Thyroid gland (tissue), 4 donors: Measurements from ENCODE around the gene RSPH1. TPM values are rescaled to one million over a fixed set of nuclear protein-coding genes. Genes with fewer than 3 reads are reported as not detected.

Source experiments
- DNase-seq, 2 donors: peaks; one replicate each; pipeline ENCODE4 v3.0.0-alpha.2; 2019
- H3K27ac ChIP-seq, 3 donors: fragments of 200-600 bp; sonication (generic); 1 replicate in 2 of 3; 2 replicates in 1 of 3; pipeline ENCODE4 v1.5.1; 2016 to 2019; ENCODE audit warnings: mild to moderate bottlenecking in 1 of 3, moderate library complexity in 1 of 3
- H3K27me3 ChIP-seq: fragments of 200-600 bp; sonication (generic); one replicate; pipeline ENCODE4 v1.5.1; 2019
- H3K36me3 ChIP-seq, 2 donors: fragments of 200-600 bp; sonication (generic); one replicate each; pipeline ENCODE4 v1.5.1; 2016 to 2019
- H3K4me1 ChIP-seq, 2 donors: fragments of 200-600 bp; sonication (generic); one replicate each; pipeline ENCODE4 v1.5.1; 2017 to 2019
- H3K4me3 ChIP-seq, 3 donors: fragments of 200-600 bp; sonication (generic); replicated peaks in 1 of 3; 1 replicate in 2 of 3; 2 replicates in 1 of 3; pipeline ENCODE4 v1.5.1; 2016; ENCODE audit warnings: mild to moderate bottlenecking in 1 of 3
- H3K9me3 ChIP-seq: fragments of 200-600 bp; sonication (generic); one replicate; pipeline ENCODE4 v1.5.1; 2017
- POLR2A ChIP-seq, 2 donors: fragments of 450-650 bp; IDR thresholded peaks; one replicate each; pipeline ENCODE4 v1.6.1; 2017; ENCODE audit warnings: antibody characterized with exemption in 2 of 2, mild to moderate bottlenecking in 2 of 2, moderate library complexity in 1 of 2
- WGBS, 2 donors: methylation state at CpG; one replicate each; pipeline ENCODE4 v1.1.5; 2017; 5-methylcytosine and 5-hydroxymethylcytosine counted together
- intact Hi-C: fragments of 100-400 bp; cut with DNase I; formaldehyde crosslinking; loops from one replicate; pipeline ENCODE4 v1.15.1; 2023
- total RNA-seq, 4 donors: library from RNA; depleted of rRNA; stranded (reverse); fragments of >200 nt; gene quantifications; one replicate each; pipeline ENCODE4 v1.2.3, GENCODE V29; 2016
- TF ChIP-seq, protein P1 (sequence below), 6 experiments: fragments of 200-600 bp in 3 of 6; fragments of 450-650 bp in 3 of 6; sonication (generic) in 3 of 6; IDR thresholded peaks; one replicate each; pipeline ENCODE4 v1.5.1; 2016 to 2019; ENCODE audit warnings: antibody characterized with exemption in 6 of 6, mild to moderate bottlenecking in 2 of 6, inconsistent platforms in 1 of 6, moderate library complexity in 1 of 6

RSPH1 gene
- total RNA-seq, 4 donors from 2014 or later = 2.7 to 3.7 (median 3.0) TPM

GRCh38 chr21:42425591-42425990 is 70.4 kb downstream of the RSPH1 start:
- H3K27me3 ChIP-seq = no peaks in the 10 kb centered on the region
- DNase-seq = no peak
- H3K36me3 ChIP-seq = no peaks in the 10 kb centered on the region
- H3K9me3 ChIP-seq = no peaks in the 10 kb centered on the region
- no peak for TF ChIP-seq POLR2A (IDR thresholded peaks at IDR 0.05)
- TF ChIP-seq, protein P1, sequence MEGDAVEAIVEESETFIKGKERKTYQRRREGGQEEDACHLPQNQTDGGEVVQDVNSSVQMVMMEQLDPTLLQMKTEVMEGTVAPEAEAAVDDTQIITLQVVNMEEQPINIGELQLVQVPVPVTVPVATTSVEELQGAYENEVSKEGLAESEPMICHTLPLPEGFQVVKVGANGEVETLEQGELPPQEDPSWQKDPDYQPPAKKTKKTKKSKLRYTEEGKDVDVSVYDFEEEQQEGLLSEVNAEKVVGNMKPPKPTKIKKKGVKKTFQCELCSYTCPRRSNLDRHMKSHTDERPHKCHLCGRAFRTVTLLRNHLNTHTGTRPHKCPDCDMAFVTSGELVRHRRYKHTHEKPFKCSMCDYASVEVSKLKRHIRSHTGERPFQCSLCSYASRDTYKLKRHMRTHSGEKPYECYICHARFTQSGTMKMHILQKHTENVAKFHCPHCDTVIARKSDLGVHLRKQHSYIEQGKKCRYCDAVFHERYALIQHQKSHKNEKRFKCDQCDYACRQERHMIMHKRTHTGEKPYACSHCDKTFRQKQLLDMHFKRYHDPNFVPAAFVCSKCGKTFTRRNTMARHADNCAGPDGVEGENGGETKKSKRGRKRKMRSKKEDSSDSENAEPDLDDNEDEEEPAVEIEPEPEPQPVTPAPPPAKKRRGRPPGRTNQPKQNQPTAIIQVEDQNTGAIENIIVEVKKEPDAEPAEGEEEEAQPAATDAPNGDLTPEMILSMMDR (IDR thresholded peaks at IDR 0.05) = no peak
- H3K4me1 ChIP-seq = no peaks in the 10 kb centered on the region
- no peak overlapping the region for H3K27ac ChIP-seq
- WGBS, 2 donors = 76 to 80% methylated on average over 4 of the region's 4 CpGs
- intact Hi-C loops = no loop called here
- no peak overlapping the region for H3K4me3 ChIP-seq

GRCh38 chr21:42424914-42425541 is 71.0 kb downstream of the RSPH1 start:
- Histone ChIP-seq H3K27me3 (no peaks in the 10 kb centered on the region), H3K36me3 (no peaks in the 10 kb centered on the region), H3K9me3 (no peaks in the 10 kb centered on the region), H3K4me1 (no peaks in the 10 kb centered on the region), H3K4me3 (no peak overlapping the region), H3K27ac (no peak overlapping the region)
- DNase-seq = no peak
- no peak for TF ChIP-seq POLR2A (IDR thresholded peaks at IDR 0.05)
- TF ChIP-seq, protein P1 (IDR thresholded peaks at IDR 0.05) = no peak
- 75 to 80% methylated on average over 12 of the region's 12 CpGs for WGBS, 2 donors
- intact Hi-C loops = no loop called here

DNA sequence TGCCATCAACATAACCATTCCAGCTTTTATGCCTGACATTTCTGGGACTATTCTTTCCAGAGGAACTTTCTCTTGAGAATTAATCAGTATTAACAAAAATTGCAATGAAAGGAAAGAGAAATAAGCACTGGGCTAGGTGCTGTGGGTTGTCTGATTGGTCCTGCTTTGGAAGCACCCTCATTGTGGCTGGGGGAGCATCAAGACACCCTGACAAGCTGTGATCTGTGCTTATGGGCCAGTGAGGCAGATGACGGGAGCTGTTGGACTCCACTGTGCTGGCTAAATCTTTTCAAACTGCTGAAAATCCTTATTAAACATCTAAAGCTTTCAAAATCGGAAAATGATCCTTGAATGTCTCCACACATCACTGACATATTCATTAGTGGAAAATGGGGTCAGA is 72.3 kb downstream of the RSPH1 start:
- no peaks in the 10 kb centered on the region for H3K27me3 ChIP-seq
- no peak overlapping the region for H3K4me3 ChIP-seq
- no peak for DNase-seq
- no peak for TF ChIP-seq POLR2A (IDR thresholded peaks at IDR 0.05)
- TF ChIP-seq, protein P1 (IDR thresholded peaks at IDR 0.05) = no peak
- no peaks in the 10 kb centered on the region for H3K9me3 ChIP-seq
- H3K27ac ChIP-seq = no peak overlapping the region
- 75 to 88% methylated on average over 2 of the region's 2 CpGs for WGBS, 2 donors
- H3K4me1 ChIP-seq = no peaks in the 10 kb centered on the region
- no peaks in the 10 kb centered on the region for H3K36me3 ChIP-seq
- intact Hi-C loops = no loop called here

- Histone ChIP-seq H3K36me3 (no peaks in the 10 kb centered on the region), H3K27ac (no peak overlapping the region), H3K4me1 (no peaks in the 10 kb centered on the region), H3K9me3 (no peaks in the 10 kb centered on the region), H3K27me3 (no peaks in the 10 kb centered on the region), H3K4me3 (no peak overlapping the region)
- no peak for DNase-seq
- 84 to 89% methylated on average over 10 of the region's 10 CpGs for WGBS, 2 donors
- intact Hi-C loops = no loop called here
- TF ChIP-seq POLR2A (IDR thresholded peaks at IDR 0.05) = no peak
- TF ChIP-seq, protein P1 (IDR thresholded peaks at IDR 0.05) = no peak
These were observed 72.8 kb downstream of the RSPH1 start for GRCh38 chr21:42423197-42423675.

Other genes starting within 250 kb of the RSPH1 start
- gene TFF3, start 180.8 kb downstream of the RSPH1 start, total RNA-seq = 1,000 to 10,000 TPM in 2 of 4 donors, 100 to 1,000 TPM in 2; 246 to 4,817 (median 914) TPM
- 10 to 100 TPM in 1 of 4 donors, 1 to 10 TPM in 1, not detected in 2; 2.5 to 14.3 TPM for gene TFF2, start 145.2 kb downstream of the RSPH1 start, total RNA-seq
- not detected for gene TFF1, start 129.7 kb downstream of the RSPH1 start, total RNA-seq
- gene TMPRSS3, start 100.2 kb downstream of the RSPH1 start, total RNA-seq = 10 to 100 TPM in 1 of 4 donors, 1 to 10 TPM in 3; 5.0 to 12.6 (median 6.2) TPM
- gene UBASH3A, start 92.3 kb downstream of the RSPH1 start, total RNA-seq = 1 to 10 TPM in 1 of 4 donors, under 1 TPM in 2, not detected in 1; 0.54 to 1.3 (median 0.81) TPM
- 10 to 100 TPM; 26.1 to 37.9 (median 34.9) TPM for gene SLC37A1, start 17.6 kb upstream of the RSPH1 start, total RNA-seq
- 10 to 100 TPM in 2 of 4 donors, 1 to 10 TPM in 2; 6.9 to 13.0 (median 11.1) TPM for gene PDE9A, start 157.4 kb upstream of the RSPH1 start, total RNA-seq